ENCODE results near the gene SLC6A20.

DNA sequence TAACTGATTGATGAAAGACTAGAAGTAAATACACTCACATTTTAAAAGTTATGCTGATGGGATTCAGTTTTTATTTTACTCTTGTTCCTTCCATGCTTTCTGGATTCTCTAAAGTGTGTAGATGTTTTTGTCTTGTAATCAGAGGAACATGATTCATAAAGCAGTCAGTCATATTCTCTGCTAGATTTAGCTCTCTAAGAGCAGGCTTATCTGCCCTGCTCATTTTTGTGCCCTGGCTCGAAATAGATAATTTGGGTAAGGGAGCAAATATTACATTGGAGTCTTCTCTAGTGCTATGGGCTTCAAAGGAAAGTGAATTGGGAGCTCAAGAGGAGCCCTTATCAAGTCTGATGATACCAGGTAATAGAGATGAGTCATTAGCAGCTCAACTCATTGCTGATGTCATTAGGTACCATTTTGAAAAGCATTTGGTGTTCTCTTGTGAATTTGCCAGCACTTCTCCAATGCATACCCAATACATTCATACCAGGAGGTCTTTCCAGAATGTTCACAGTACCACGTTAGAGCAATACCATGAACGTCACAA lies 79.5 kb downstream of the SLC6A20 start:
- TF ChIP-seq, protein P1, sequence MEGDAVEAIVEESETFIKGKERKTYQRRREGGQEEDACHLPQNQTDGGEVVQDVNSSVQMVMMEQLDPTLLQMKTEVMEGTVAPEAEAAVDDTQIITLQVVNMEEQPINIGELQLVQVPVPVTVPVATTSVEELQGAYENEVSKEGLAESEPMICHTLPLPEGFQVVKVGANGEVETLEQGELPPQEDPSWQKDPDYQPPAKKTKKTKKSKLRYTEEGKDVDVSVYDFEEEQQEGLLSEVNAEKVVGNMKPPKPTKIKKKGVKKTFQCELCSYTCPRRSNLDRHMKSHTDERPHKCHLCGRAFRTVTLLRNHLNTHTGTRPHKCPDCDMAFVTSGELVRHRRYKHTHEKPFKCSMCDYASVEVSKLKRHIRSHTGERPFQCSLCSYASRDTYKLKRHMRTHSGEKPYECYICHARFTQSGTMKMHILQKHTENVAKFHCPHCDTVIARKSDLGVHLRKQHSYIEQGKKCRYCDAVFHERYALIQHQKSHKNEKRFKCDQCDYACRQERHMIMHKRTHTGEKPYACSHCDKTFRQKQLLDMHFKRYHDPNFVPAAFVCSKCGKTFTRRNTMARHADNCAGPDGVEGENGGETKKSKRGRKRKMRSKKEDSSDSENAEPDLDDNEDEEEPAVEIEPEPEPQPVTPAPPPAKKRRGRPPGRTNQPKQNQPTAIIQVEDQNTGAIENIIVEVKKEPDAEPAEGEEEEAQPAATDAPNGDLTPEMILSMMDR (IDR thresholded peaks at IDR 0.05): no peak
- TF ChIP-seq POLR2AphosphoS5 (IDR thresholded peaks at IDR 0.05): no peak

All from esophagus muscularis mucosa (tissue), 3 donors.